Heart left ventricle (tissue), 13 donors: ENCODE data around the gene TENM3.

Experiments used
- CTCF ChIP-seq, 12 donors: fragments of 200-600 bp; sonication (generic) in 4 of 12; IDR thresholded peaks; one replicate each; pipeline versions ENCODE4 v1.5.0 to v1.8.0; 2018 to 2022; ENCODE audit warnings: antibody characterized with exemption in 12 of 12, mild to moderate bottlenecking in 5 of 12
- POLR2A ChIP-seq, 2 donors: fragments of 450-650 bp; IDR thresholded peaks; one replicate each; pipeline ENCODE4 v1.6.1; 2017; ENCODE audit warnings: antibody characterized with exemption in 2 of 2, mild to moderate bottlenecking in 2 of 2, moderate library complexity in 2 of 2
- donor health status: ischemic (EF 13 %, LVEDD 7.1; RV severe dilation, severe dysfunction).
- donor health status: DM: no; HTN: yes; CAD: no.
- donor health status: DM: no; HTN: no; CAD: no.
- donor health status: ischemic (EF 25% LVEDD 6.9; RV normal size, moderate dysfunction).
- donor health status: ischemic (EF 25% LVEDD 5.7; RV mildly dilated, moderate dysfunction).
- donor health status: ischemic (EF 35%, LVEDD 5.7; RV mildly dilated, moderate dysfunction).
- donor health status: nonischemic (EF 11% LVEDD 7.7; RV severe dilation, severe dysfunction).
- donor health status: DM: yes; HTN: yes; CAD: no.
- donor health status: PGD.
- donor health status: ischemic (EF 29% LVEDD 5.4; RV normal size, mild dysfunction).
- donor health status: nonischemic (EF 23%, LVEDD 6.1; RV moderate dilation, normal function).

GRCh38 chr4:182776376-182777105, 533.3 kb downstream of the TENM3 start:
- TF ChIP-seq CTCF (IDR thresholded peaks at IDR 0.05), result no peak
- TF ChIP-seq POLR2A (IDR thresholded peaks at IDR 0.05), result no peak
